GM18907 (cell line): Measurements from ENCODE around the gene CDK11B.

Experiments
- ATAC-seq: cut with Tn5 transposase; IDR thresholded peaks from one replicate; pipeline ENCODE4 v1.9.1; 2021; ENCODE audit warnings: mild to moderate bottlenecking, moderate library complexity; ENCODE audit not compliant: unreplicated experiment

Gene CDK11B

DNA sequence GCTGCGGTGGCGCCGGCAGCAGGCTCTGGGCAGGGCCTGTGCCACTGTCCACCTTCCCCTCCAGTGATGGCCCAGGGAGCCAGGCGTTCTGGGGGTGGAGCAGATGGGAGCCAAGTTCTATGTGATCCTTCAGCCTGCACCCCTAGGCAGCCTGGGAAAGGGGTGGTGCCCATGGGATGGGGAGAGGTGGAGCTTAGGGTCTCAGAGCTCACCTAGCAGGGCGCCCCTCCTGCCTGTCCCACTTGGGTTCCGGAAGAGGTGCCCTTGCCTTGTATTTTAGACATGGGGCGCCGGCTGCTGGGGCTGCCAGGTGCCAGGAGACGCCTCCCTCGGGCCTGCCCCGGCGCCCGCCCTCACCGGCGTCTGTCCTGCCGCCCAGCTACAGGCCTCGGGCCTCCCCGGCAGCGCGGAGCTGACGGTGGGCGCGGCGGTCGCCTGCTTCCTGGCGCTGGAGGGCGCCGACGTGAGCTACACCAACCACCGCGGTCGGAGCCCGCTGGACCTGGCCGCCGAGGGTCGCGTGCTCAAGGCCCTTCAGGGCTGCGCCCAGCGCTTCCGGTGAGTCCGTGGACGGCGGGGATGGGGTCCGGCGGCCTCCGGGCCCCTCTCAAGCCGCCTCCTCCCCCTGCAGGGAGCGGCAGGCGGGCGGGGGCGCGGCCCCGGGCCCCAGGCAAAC lies 29.9 kb downstream of the CDK11B start:
- ATAC-seq: no peak

DNA sequence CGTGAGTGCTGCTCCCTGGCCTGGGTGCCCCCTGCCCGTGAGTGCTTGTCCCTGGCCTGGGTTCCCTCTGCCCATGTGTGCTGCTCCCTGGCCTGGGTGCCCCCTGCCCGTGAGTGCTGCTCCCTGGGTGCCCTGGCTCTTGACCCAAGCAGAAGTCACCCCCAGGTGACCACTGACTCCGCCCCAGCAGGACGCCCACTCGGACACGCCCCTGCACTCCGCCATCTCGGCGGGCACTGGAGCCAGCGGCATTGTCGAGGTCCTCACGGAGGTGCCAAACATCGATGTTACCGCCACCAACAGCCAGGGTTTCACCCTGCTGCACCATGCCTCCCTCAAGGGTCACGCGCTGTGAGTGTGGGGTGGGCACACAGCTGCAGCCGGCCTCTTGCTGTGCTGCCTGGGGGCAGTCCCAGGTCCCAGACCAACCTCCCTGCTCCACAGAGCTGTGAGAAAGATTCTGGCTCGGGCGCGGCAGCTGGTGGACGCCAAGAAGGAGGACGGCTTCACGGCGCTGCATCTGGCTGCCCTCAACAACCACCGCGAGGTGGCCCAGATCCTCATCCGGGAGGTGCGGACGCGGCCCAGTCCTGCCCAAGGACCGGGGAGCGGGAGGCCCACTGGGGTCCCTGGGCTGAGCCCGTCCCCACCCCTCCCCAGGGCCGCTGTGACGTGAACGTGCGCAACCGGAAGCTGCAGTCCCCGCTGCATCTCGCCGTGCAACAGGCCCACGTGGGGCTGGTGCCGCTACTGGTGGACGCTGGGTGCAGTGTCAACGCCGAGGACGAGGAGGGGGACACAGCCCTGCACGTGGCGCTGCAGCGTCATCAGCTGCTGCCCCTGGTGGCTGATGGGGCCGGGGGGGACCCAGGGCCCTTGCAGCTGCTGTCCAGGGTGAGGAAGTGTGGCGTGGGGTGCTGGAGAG lies 30.7 kb downstream of the CDK11B start:
- no peak for ATAC-seq

DNA sequence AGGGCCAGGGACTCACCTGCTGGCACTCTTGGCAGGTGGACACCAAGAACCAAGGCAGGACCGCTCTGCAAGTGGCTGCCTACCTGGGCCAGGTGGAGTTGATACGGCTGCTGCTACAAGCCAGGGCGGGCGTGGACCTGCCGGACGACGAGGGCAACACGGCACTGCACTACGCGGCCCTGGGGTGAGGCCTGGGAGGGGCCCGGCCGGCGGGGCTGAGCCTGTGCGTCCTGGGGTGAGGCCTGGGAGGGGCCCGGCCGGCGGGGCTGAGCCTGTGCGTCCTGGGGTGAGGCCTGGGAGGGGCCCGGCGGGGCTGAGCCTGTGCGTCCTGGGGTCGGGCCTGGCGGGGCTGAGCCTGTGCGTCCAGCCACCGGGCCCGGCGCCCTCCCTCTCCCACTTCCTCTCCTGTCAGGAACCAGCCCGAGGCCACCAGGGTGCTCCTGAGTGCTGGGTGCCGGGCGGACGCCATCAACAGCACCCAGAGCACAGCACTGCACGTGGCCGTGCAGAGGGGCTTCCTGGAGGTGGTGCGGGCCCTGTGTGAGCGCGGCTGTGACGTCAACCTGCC lies 31.5 kb downstream of the CDK11B start:
- no peak for ATAC-seq

DNA sequence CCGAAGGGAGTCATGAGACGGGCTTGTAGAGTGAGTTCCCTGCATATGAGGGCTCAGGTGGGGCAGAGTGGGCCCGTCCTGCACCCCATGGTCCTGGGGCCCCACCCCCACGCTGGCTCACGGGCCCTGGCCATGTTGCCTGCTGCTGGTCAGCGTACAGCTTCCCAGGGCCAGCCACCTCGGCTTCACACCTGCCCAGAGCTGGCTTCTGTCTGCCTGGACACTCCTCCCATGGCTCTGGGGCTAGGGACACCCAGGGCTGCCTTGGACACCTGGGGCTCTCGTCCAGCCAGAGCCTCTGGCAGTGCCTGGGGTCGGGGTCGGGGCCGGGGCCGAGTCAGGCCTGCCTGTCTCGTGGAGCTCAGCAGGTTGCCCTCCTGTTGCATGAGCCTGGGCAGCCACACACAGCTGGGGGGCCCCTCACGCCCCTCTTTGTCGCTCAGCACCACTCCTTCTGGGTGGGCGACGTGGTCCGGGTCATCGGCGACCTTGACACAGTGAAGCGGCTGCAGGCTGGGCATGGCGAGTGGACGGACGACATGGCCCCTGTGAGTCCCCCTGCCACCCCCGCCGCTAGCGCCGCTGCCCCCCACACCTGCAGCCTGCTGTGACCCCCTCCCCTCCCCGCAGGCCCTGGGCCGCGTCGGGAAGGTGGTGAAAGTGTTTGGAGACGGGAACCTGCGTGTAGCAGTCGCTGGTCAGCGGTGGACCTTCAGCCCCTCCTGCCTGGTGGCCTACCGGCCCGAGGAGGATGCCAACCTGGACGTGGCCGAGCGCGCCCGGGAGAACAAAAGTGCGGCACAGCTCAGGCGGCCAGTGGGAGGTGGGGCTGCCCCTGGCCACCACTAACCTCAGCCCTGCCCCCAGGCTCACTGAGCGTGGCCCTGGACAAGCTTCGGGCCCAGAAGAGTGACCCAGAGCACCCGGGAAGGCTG lies 32.3 kb downstream of the CDK11B start:
- ATAC-seq: no peak

DNA sequence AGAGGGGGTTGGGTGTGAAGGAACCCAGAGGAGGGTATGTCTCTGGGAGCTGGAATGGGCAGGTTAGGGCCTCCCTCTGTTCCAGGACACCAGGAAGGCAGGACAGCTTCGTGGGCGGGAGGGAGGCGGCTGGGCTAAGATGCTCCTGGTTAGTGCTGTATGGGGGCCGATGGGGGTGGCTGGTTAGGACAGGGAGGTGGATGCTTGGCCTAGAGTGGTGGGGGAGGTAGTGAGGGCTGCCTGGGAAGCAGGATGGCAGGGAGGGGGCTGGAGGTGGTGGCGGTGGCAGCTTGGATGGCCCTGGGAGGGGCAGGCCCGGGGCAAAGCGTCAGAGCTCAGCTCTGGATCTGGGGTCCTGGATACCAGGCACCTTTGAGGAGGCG lies 33.0 kb downstream of the CDK11B start:
- ATAC-seq: no peak

DNA sequence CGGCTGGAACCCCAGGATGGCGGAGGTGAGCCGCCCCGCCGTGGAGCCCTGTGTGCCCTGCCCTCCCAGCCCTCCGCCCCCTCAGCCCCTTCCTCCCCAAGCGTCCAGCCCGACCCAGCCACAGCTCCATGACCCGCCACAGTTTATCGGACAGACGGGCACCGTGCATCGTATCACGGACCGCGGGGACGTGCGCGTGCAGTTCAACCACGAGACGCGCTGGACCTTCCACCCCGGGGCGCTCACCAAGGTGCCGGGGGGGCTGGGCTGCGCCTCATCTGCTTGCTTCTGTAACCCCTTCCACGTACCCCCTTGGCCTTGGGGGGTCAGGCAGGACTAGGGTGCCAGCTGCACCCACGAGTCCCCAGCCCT lies 33.4 kb downstream of the CDK11B start:
- no peak for ATAC-seq

DNA sequence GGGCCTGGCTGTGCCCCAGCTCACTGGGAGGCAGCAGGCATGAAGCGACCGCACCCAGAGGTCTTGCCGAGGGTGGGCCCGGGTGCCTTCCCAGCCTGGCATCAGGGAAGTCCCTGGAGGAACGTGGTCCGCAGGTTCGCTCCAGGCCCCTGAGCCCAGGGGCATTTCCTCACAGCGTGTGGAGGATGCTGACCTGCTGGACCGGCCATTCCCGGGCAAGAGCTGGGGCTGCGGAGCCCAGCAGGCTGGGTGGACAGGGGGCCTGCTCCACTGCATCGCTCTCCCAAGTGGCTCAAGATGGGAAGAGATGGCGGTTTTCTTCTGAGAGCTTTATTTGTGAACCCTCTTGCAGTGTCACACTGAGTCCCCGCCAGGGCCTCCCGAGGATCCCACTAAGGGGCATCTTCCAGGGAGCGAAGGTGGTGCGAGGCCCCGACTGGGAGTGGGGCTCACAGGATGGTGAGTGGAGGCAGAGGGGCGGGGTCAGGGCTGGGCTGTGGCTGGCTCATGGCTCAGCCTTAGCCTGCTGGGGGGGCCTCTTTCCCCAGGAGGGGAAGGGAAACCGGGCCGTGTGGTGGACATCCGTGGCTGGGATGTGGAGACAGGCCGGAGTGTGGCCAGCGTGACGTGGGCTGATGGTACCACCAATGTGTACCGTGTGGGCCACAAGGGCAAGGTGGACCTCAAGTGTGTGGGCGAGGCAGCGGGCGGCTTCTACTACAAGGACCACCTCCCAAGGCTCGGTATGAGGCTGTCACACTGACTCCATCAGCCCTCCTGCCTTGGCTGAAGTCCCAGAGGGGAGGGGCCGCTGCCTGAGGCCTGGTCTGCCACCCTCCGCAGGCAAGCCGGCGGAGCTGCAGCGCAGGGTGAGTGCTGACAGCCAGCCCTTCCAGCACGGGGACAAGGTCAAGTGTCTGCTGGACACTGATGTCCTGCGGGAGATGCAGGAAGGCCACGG lies 34.1 kb downstream of the CDK11B start:
- no peak for ATAC-seq

DNA sequence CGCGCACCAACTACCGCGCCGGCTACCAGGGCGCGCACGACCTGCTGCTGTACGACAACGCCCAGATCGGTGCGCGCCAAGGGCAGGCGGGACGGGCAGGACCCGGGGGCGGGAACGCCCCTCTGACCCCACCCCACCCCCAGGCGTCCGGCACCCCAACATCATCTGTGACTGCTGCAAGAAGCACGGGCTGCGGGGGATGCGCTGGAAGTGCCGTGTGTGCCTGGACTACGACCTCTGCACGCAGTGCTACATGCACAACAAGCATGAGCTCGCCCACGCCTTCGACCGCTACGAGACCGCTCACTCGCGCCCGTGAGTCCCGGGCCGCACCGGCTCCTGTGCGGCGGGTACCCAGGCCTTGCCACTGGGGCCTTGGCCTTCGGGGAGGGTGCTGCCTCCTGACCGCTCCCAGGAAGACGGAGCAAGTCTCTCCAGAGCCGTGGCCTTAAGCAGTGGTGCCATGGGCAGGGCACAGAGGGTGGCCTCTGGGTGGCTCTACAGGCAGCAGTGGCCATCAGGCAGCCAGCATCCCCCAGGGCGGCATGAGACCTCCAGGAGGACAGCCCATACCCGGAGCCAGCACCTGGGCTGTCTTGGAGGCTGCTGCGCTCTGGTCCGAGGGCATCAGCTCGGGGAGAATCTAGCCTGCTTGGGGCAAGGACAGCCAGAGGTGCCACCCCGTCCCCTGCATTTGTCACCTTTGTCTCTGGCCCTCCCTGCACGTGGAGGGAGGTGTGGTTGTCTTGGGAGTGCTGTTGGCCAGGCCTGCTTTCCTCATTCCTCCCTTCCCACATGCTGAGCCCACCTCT lies 35.0 kb downstream of the CDK11B start:
- ATAC-seq: no peak

DNA sequence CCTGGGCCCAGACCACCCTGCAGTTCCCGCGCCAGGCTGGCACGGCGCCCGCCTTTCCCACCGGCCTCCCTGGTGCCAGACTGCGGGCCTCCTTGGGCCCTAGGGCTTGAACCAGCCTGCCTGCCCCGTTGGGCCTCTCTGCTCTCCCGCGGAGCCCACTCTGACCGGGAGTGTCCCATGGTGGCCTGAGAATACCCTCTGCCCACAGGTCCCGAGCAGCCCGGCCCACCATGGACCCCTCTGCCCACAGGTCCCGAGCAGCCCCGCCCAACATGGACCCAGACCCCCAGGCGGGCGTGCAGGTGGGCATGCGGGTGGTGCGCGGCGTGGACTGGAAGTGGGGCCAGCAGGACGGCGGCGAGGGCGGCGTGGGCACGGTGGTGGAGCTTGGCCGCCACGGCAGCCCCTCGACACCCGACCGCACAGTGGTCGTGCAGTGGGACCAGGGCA lies 35.6 kb downstream of the CDK11B start:
- ATAC-seq: no peak

DNA sequence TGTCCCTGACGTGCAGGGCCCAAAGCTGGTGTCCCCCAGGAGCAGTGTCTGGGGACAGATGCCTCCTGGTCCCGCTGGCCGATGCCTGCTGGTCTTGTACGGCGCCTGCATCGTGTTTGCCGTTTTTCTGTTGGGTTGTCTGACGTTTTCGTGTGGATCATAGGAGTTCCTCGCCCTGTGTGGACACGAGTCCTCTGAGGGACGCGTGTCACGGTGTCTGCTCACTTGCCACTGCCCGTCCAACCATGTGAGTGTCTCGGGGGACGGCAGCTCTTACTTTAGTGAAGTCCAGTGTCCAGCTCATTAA lies 36.1 kb downstream of the CDK11B start:
- ATAC-seq: no peak

DNA sequence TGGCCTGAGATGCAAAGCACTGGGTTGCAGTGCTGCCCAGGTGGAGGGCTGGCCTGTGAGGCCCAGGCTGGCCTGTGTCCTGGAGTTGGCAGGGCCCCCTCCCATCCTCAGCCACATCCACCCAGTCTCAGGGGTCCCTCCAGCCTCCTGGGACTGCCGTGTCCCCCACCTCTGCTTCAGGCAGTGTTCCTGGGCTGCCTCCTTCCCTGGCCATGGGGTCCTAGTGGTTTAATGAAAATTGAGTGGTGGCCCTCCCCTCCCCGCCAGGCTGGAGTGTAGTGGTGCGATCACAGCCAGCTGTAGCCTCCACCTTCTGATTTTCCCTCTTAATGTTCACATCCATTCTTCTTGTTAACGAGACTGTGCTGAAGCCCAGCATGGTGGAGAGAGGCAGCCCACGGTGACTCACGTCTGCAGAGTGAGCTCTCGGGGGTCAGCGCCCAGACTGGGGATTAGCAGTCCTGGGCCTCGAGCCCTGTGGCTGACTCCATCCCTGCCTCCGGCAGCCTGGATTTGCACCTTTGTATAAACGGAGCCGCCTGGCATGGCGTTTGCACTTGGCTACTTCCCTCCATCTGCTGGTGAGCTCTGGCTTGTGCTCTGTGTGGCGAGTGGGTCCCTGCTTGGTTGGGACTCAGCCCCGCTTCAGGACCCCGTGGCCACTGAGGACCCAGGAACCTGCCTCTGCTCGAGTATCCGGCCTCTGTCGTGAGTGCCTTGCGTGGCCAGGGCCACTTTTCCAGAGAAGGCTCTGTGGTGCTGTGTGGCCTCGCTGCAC lies 36.6 kb downstream of the CDK11B start:
- no peak for ATAC-seq

DNA sequence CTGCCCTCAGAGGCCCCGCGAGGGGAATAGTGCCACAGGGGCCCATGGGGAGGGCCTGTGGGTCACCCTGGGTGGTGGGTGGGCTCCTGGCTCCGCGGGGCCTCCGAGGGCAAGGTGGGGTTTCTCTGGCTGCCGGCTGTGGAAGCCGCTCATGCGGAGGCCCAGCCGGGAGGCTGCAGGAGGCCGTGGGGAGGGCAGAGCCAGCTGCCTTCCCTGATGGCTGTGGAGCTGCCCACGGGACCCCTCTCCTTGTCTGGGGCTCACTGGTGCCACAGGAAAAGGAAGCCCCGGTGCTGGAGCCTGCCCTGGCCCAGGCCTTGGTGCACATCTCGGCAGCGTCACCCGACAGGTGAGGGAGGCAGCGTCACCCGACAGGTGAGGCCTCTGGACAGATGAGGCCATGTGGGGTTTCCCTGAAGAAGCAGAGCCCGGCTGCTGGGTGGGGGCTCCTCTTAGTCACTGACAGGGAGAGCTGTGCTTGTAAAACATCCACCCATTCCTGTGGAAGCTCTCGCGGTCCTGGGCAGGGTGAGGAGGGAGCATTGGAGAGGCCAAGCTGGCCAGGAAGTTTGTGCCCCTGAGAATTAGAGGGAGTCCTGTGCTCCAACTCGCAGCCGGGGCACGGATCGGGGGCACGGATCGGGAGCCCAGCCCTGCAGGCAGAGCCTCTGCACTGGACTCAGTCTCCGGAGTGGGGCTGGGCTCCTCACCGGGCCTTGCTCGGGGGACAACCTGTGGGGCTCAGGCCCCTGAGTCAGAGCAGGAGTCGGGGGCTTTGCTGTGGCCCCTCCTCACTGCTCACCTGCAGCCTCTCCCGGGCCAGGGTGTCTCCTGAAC lies 37.4 kb downstream of the CDK11B start:
- ATAC-seq: no peak

DNA sequence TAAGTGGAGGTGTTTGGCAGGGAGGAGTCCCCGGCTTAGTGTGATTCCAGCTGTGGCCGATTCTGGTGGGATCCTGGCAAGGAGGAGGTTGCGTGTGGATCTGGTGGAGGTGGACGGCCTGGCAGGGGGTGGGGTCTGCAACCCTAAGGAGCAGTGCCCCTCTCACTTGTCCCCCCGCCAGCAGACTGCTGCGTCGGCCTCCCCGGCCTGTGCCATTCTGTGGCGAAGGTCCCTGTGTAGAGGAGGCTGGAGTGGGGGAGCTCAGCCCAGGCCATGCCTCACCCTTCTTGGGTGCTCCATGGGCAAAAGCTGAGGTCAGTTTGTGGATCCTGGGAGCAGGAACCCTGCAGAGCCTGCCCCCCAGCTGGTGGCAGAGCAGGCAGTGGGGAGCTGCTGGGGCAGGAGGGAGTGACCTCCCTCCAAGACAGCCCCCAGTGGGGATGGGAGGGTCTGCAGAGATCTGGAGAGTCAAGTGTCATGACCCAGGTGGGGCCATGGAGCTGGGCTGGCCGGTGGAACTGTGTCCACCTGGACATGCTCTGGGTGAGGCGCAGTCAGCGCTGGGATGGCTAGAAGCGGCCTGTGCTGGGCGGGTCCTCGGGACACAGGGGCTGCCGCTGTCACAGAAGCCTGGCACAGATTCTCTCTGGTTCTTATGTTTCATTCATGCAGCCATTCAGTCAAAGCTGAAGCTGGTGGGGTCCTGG lies 38.2 kb downstream of the CDK11B start:
- no peak for ATAC-seq

DNA sequence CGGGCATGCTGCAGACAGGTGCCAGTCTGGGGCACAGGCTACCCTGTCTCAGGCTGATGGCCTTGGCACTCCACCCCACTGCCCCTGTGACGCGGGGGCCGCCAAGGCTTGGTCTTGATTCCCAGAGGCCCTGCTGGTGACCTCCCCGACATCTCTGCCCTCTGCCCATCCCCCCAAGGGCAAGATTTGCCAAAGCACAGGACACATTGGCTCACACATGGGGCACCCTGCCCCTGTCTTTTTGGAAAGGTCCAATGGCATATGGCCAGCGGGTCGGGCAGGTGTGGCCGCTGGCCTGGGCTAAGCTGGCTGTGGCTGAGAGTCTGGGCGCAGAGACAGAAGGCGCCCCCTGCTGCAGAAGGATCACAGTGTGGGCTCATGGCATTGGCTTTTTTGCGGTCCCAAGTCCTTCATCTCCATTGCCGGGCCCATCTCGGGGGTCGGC lies 38.9 kb downstream of the CDK11B start:
- ATAC-seq: no peak

DNA sequence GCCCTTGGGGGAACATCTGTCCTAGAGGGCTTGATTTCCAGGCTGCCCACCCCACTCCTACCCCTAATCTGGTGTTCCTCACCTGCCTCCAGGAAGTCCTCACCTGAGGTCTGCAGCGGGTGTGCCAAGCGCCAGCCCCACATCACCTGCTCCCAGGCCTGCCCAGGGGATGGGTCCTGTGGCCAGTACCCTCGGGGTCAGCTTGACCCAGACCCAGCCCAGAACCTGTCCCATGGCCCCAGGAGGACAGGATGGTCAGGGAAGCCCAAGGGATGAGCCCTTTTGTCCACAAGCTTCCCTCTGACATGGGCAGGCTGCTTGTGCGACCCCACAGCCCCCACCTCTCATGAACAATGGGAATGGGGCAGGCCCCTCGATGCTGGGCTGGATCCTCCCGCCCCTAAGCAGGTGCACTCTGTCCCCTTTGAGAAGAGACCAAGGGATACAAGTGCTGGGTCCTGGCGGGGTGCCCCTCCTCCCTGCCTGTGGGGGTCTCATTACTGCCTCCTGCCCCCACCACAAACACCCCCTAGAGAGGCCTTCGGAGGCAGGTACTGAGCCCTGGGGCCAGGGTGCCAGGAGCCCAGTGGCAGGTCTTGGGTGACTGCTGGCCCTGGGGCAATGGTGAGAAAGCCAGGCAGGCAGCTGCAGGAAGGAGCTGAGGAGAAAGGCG lies 40.3 kb downstream of the CDK11B start:
- ATAC-seq: no peak

DNA sequence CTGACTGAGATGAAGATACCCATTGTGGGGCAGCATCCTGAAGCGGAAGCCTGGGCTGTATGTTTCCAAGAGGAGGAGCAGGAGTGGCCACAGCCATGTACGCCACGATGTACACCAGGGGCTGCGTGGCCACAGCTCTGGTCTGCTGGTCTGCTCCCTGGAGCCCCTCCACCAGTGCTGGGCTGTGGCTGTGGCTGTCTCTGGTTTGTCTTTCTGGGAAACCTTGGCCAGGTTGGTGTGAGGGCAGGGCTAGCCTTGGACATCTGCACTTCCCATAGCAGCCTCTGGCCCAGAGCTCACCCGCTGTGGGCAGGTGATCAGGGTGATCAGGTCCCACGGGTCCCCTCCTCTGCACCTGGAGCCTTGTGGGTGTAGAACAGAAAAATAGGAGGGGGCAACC lies 40.9 kb downstream of the CDK11B start:
- ATAC-seq: no peak
